ENCODE data around the gene IGSF21.
"Not testable (repeated sequence)": the region's sequence is repeated elsewhere in the genome, so short reads cannot be mapped to it uniquely, and the experiment has no call there.

Gene IGSF21

GRCh38 chr1:18411820-18412641 is 304.4 kb downstream of the IGSF21 start:
- DNase-seq = no peak

GRCh38 chr1:18412882-18413353 is 305.3 kb downstream of the IGSF21 start:
- no peak for DNase-seq

GRCh38 chr1:18413541-18414305 is 306.1 kb downstream of the IGSF21 start:
- DNase-seq = no peak

- DNase-seq = no peak
Measured at GRCh38 chr1:18414321-18414720, 306.7 kb downstream of the IGSF21 start.

GRCh38 chr1:18414872-18415447 is 307.4 kb downstream of the IGSF21 start:
- DNase-seq = no peak

GRCh38 chr1:18415448-18416027 is 307.9 kb downstream of the IGSF21 start:
- no peak for DNase-seq

GRCh38 chr1:18416126-18416525 is 308.5 kb downstream of the IGSF21 start:
- DNase-seq = not testable (repeated sequence)

GRCh38 chr1:18417316-18418269 is 310.0 kb downstream of the IGSF21 start:
- no peak for DNase-seq

GRCh38 chr1:18419113-18419844 is 311.7 kb downstream of the IGSF21 start:
- no peak for DNase-seq

- no peak for DNase-seq
Measured at GRCh38 chr1:18419845-18420184, 312.2 kb downstream of the IGSF21 start.

- DNase-seq = no peak
Measured at GRCh38 chr1:18422076-18422777, 314.6 kb downstream of the IGSF21 start.

GRCh38 chr1:18422954-18423353 is 315.4 kb downstream of the IGSF21 start:
- no peak for DNase-seq

GRCh38 chr1:18426580-18426979 is 319.0 kb downstream of the IGSF21 start:
- no peak for DNase-seq
